Stimulated activated CD4-positive, alpha-beta T cell treated with anti-CD3 and anti-CD28 coated beads, Interleukin-12 subunit alpha, Interleukin-12 subunit beta, amount 100 ng/mL, for 4 hours (primary cell): ENCODE measurements around the gene AKR1E2.
A peak's percentile ranks its signal among the peaks of the same experiment; 100 is the strongest.

ENCODE experiments used
- DNase-seq: peaks from one replicate; pipeline ENCODE4 v3.0.0-alpha.2; 2020

Gene AKR1E2

DNA sequence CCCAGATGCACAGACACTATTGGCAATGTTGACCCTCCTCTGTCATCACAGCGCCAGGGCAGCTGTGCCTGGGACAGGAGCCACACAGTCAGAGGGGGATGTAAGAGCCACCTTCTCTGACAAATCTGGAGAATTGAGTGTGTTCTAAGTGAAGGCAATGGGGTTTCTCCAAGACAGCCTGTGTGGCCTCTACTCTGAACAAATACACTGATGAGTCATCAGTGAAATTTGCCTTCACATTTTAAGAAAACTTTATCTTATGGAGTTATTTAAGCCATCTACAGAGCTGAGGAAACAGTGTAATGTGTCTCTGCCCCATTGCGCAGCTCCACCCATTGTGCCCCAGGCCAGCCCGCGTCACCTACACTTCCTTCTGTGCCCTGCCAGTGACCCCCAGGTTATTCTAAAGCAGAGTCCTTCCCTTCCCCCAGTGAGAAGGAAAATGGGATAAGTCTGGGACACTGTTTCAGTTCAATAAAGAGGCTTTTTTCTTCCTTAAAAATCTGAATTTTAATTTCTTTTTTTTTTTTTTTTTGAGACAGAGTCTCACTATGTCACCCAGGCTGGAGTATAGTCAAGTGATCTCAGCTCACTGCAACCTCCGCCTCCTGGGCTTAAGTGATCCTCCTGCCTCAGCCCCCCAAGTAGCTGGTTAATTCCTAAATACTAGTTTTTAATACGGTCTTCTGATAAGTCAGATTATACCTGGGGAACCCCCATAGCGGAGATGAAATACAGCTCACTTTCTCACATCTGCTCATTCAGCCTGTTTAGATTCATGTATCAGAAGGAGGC, 21.8 kb downstream of the AKR1E2 start:
- DNase-seq, result no peak

DNA sequence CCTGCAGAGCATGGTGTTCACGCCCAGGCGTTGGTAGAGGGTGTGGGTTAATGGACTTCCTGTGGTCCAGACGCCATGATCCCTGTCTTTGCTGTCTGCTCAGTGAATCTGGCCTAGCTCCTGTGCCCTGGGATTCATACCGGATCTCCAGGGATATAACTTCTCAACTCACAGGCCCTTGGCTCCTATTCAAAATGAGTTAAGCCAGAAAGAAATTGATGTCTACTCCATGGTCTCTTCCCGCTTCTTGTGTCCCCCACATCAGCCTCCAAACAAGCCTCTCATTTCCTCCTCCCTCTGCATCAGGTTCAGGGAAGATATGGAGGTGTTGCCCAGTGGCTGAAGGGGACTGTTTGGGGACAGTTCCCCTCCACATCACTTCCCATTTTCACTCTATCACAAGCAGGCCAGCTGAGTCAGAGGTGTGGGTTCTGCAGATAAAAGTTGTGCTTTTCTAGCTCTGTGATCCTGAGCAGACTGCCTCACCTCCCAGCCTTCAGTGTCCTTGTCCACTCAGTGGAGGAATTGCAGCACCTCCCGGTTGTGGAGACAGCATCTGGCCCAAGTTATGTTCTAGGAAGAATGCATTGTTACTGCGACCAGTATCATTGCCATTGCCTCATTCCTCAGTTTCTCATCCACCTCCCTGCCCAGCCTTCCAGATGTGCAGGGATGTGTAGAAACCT, 22.5 kb downstream of the AKR1E2 start:
- no peak for DNase-seq

DNA sequence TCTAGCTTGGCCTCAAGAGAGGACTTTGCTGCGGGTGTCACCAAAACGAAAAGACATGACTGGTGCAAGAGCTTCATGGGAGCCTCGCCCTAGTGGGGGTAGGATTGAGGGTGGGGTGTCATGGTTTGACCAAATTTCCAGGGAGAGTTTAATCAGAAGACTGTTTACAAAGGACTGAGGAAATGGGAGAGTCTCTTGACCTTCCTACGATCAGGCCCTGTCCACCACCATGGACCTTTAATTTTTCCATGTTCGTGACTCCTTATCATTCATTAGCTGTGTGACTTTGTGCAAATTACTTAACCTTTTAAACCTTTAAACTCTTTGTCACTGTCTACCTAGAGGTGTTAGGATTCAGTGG, 23.0 kb downstream of the AKR1E2 start:
- no peak for DNase-seq

- DNase-seq, result peak; percentile 89
These were observed 23.7 kb downstream of the AKR1E2 start for GRCh38 chr10:4849555-4850242.

- DNase-seq, result no peak
These were observed 24.4 kb downstream of the AKR1E2 start for GRCh38 chr10:4850397-4850796.

DNA sequence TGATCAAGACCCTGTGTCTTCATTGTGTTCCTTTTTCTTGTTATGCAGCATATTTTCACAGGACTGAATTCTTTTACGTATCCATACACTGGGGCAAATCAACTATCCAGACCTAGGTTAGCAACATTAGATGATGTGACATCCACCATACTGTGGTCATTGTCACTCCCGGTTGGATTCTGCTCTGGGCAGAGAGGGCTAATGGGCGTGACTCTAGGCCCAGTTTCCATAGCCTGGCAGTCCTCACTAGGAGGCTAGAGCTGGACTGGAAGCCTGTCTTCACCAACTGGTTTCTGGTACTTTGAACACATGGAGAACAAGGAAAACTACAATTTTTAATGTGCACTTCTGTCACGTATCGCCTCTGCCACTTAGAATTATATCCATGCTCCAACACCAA, 25.2 kb downstream of the AKR1E2 start:
- DNase-seq, result no peak

DNA sequence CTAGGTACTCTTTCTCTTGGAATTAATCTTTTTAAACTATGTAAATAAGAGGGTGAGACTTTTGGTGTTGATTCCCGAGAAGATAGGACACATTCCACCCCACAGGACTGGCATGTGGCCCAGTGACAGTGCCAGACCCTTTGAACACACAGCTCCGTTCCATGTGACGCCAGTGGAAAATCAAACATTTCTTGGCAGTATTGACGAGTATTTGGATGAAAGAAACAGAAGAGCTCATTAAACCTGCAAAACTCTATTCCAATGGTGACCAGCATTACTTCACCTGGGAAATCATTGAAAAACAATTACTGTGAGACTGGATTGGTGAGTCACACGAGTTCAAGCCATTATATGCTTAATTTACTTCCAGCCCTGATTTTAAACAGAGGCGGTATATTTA, 25.8 kb downstream of the AKR1E2 start:
- no peak for DNase-seq

DNA sequence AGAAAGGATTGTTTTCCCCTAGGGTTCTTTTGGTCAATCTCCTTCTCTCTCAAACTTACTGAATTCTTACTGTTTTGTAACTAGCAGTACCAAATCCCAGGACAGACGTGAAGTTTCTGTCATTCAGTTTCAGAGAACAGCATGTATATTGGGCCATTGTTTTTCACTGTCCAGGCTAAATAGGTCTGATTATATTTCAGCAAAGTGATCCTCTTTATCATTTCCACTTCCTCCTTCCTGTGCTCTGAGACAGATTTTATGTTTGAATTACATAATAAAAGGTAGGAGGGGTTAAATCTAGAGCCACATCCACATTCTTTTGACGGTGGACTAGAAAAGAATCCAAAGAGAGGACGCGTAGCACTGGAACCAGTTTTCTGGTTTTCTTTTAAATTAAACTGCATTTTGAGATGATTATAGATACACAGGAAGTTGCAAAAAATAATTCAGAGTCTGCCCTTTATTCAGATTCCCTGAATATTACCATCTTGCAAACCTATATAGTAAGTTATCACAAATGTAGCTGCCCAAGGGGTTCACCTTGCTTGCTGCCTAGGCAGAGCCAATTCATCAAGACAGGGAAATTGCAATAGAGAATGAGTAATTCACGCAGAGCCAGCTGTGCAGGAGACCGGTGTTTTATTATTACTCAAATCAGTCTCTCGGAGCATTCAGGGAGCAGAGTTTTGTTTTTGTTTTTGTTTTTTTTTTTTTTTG, 40.1 kb downstream of the AKR1E2 start:
- no peak for DNase-seq

DNA sequence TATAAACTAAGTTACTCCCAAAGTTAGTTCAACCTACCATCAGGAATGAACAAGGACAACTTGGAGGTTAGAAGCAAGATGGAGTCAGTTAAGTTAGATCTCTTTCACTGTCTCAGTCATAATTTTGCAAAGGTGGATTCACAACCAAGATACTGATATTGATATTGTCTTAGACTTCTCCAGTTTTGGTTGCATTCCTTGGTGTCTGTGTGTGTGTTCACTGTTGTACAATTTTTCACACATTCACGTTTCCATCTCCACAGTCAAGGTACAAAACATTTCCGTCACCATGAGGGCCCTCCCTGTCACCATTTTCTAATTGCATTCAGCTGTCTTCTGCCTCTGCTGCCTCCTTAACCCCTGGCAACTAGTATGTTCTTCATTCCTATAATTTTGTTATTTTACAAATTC, 41.1 kb downstream of the AKR1E2 start:
- DNase-seq, result no peak

DNA sequence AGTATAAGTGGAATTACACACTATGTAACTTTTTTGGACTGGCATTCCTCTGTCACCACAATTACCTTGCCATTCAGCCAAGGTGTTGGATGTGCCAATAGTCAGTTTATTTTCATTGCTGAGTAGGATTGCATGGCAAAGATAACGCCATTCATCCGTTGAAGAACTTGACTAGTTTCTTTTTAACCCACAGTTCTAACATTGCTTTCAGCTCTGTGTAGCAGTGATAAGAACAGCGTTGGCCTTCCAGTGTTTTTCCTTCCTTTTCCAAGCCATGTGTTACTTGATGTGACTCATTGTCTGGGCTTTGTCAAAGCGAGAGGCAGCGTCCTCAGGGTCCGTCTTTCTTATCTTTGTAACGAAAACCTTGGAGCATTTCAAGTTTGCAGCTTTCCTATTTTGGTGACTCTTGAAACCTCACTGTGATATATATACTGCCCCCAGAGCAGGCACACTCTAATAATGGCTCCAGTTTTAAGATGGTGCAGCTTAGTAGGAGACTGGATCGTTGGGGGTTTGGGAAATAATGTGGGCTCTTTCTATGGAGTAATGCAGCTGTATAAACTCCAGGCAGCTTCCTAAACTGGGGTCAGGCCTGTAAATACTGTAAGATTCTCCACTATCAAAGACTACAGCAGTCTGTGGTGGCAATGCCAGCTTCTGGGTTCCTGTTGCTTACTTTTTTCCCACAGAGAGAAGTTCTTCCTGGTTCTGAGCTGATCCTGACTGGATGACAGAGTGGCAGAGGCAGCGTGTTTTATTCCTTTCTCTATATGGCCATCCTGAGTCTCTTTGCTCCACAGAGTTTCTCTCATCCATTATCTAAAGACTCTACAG, 41.7 kb downstream of the AKR1E2 start:
- DNase-seq, result no peak

- no peak for DNase-seq
These were observed 42.3 kb downstream of the AKR1E2 start for GRCh38 chr10:4868357-4868657.

DNA sequence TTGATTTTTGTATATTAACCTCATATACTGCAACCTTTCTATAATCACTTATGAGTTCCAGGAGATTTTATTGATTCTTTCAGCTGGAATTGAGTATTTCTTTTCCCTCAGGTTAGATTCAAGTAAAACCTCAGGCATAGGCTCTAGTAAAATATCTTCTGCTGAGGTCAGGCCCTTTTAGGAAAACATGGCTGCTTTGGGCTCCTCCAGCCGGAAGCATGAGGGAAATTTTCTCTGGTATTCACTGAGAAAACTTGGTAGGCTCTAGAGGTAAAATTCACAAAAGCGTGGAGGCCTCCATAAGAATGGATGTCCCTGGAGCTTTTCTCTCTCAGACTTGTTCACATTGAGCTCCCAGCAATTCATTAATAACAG, 56.7 kb downstream of the AKR1E2 start:
- DNase-seq, result no peak

DNA sequence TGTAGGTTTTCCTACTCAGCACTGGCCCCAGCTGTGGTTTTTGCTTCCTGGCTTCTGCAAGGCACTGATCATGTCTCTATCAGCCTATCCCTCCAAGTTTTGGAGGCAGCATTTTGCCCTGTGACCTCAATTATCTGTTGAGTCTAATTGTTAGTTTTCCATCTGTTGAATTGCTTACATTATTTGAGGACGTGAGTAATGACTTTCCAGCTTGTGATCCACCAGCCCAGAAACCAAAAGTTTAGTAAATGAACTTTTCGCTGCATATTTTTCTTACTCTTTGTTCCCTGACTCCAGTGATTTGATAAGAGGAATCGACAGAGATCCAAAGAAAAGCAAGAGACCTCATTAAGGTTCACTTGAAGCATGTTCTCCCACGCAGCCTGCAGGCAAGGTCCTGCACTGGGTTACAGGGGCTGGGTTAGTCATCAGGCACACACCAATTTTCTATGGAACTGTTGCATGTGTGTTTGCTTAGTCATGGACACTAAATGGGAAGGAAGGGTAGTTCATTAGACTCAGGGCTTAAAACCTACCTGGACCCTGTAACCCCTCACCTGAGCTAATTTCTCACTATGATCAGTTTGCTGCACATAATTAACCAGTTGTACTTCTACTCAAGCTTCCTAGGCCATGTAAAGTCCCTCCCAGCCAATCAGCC, 57.2 kb downstream of the AKR1E2 start:
- no peak for DNase-seq

DNA sequence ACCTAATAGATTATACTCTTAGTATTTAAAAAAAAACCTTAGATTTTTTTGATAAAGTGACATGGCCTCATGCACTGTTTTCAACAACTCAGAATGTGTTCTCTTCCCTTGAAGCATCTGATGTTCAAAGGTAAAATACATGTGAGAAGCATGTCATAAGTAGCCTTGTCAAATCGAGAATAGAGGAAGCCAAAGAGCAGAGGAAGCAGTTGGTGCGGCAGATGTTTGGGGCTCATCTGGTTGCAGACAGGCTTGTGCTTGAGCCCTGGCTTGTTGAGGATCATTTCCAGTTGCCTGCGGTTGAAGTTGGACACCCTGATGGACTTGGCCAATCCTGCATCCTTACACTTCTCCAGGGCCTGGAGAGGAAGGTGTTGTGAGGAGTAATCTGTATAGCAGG, 59.2 kb downstream of the AKR1E2 start:
- no peak for DNase-seq

DNA sequence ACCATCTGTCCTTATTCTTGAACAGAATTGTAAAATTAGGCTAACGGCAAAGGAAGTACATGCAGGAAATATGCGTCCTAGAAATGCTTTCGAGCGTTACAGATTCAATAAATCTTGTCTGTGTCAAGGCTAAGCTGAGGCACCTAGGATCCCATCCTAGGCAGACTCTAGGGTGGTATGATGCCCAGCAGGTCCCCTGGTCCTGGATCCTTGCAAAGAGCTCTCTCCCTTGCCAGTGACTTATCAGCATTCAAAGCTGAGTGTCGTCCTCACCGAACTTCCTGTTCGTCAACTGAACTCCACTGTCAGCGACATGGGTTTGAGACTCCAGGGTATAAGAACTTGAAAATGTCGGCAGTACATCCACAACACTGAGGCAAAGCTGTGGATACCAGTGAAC, 61.5 kb downstream of the AKR1E2 start:
- DNase-seq, result no peak

GRCh38 chr10:4888236-4888635, 62.2 kb downstream of the AKR1E2 start:
- DNase-seq, result no peak

DNA sequence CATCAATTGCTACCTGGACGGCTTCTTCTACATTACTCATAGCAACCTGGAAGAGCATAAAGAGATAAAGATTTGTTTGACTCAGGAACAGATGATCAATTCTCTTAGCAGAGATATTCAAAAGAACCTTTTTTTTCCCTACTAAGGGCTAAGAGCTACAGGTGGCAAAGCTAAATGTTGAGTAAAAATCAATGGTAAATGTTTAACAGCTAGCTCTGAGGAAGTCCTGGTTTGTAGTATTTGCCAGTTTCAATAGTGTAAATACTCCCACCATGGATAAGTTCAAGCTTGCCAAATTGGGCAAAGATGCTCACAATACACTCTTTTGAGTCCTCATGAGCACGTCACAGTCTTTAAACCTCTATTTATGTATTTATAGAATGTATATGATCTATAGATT, 64.0 kb downstream of the AKR1E2 start:
- no peak for DNase-seq

- DNase-seq, result no peak
These were observed 66.7 kb downstream of the AKR1E2 start for GRCh38 chr10:4892681-4893080.

- DNase-seq, result no peak
These were observed 68.3 kb downstream of the AKR1E2 start for GRCh38 chr10:4894335-4894734.
